ENCODE measurements around the gene ADAT3. TPM values are rescaled to one million over a fixed set of nuclear protein-coding genes. Genes with fewer than 3 reads are reported as not detected.
"Not testable (repeated sequence)": the region's sequence is repeated elsewhere in the genome, so short reads cannot be mapped to it uniquely, and the experiment has no call there.

The ADAT3 gene
- total RNA-seq, 2 experiments from 2014 or later = 7.6 to 9.3 TPM

DNA sequence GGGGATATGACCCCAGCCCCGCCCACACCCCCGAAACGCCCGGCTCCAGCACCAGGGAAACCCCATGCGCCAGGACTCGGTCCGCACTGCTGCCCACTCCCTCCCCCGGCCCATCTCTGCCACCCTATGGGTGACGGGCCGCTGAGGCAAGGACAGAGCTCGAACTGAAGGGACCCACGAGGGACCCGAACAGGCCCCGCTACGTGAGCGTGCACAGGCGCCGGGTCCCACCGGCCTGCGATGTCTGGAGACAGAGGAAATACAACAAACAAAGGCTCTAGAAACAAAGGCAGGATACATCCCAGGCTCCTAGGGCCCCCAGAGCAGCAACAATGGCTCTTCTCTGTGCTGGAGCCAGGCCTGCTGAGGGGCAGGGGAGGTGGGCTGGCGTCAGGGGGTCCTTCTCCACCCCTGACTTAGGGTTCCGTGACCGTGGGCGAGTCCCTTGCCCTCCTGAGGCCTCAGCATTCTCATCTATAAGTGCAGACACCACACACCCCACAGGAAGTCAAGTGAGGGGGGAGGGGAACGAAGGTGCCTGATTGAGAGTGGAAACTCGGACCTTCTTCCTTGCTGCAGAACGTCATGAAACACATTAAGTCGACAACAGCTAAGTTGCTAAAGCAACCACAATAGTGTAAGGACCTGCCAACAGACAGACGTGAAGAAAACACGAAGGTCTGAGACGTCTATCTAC lies 23.0 kb upstream of the ADAT3 start:
- Mint-ChIP-seq H3K27me3 (no peaks in the 10 kb centered on the region), H3K4me3 (peak overlapping the region; percentile 99), H3K27ac (peak overlapping the region; percentile 99), H3K9me3 (no peaks in the 10 kb centered on the region), H3K36me3 (peaks cover 21% of the 10 kb centered on the region), H3K4me1 (peaks cover 24% of the 10 kb centered on the region)
- peak; percentile 62 for ATAC-seq (ENCODE audit: low read depth)
- peak; percentile 72 for DNase-seq
- POLR2A ChIA-PET = interaction anchor here (0.5 to 6.9 kb wide), 9 partner anchors 7 to 27 kb away, joined by 3 to 103 read pairs (median 5); no protein-coding TSS in a partner anchor

DNA sequence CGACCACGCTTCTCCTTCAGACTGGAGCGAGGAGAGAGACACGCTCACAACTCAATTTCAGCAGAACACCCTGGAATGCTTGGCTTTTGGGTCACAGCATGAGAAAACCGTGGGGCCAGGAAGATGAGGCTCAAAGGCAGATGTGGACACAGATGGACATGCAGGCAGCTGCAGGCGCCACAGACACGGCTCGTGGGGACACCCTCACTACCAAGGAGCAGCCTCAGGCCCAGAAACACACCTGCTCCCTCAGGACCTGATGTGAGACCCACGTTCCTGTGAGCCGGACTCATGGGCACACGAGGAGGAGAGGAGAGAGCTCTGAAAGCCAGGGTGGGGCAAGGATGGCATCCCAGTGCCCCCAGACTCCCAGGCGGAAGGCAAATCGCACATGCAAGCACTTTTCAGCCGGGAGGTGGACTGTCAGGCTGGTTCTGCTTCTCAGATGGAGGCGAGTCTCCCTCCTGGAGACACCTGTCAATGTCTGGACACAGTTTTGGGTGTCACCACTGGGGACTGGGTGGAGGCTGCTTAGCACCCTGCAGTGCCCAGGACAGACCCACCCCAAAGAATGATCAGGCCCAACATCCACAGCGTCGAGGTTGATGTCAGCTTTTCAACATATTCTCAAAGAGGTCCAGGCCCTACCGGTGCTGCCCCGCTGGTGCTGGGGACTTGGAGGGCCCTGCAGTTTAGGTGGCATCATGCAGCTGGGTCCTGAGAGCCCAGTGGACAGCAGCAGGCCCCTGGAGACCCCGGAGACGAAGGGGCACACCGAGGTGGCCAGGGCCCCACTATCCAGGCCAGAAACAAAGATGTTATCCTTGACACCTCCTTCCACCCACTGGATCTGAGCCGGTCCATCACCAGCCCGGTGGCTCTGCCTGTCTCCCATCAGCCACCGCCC lies 22.2 kb upstream of the ADAT3 start:
- H3K9me3 Mint-ChIP-seq = no peaks in the 10 kb centered on the region
- ATAC-seq (ENCODE audit: low read depth) (no peak), DNase-seq (peak; percentile 45)
- peak overlapping the region; percentile 99 for H3K4me3 Mint-ChIP-seq
- peaks cover 21% of the 10 kb centered on the region for H3K36me3 Mint-ChIP-seq
- POLR2A ChIA-PET = interaction anchor here (0.5 to 6.9 kb wide), 11 partner anchors 7 to 161 kb away, joined by 3 to 103 read pairs (median 6); no protein-coding TSS in a partner anchor
- peak overlapping the region; percentile 99 for H3K27ac Mint-ChIP-seq
- no peaks in the 10 kb centered on the region for H3K27me3 Mint-ChIP-seq
- peaks cover 28% of the 10 kb centered on the region for H3K4me1 Mint-ChIP-seq

DNA sequence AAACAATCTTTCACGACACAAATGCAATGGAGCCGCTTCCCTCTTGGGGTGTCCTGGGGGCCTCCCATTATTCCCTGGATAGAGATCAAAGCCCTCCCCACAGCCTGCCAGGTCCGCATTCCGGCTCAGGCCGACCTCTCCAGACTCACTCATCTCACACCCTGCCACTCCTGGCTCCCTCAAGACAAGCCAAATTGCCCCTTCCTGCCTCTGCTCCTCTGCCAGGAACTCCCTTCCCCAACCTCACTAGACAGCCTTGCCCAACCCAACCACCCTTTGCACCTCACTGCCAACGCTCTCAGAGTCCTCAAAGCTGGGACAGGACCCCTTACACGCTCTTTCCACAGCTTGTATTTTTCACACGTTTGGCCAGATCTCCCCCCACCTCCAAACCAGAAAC lies 21.4 kb upstream of the ADAT3 start:
- DNase-seq (no peak), ATAC-seq (ENCODE audit: low read depth) (no peak)
- H3K9me3 Mint-ChIP-seq = no peaks in the 10 kb centered on the region
- peak overlapping the region; percentile 99 for H3K27ac Mint-ChIP-seq
- H3K36me3 Mint-ChIP-seq = peaks cover 18% of the 10 kb centered on the region
- H3K4me1 Mint-ChIP-seq = peaks cover 28% of the 10 kb centered on the region
- POLR2A ChIA-PET = interaction anchor here (0.5 to 6.9 kb wide), 7 partner anchors 8 to 199 kb away, joined by 3 to 103 read pairs (median 6); no protein-coding TSS in a partner anchor
- peak overlapping the region; percentile 99 for H3K4me3 Mint-ChIP-seq
- no peaks in the 10 kb centered on the region for H3K27me3 Mint-ChIP-seq

DNA sequence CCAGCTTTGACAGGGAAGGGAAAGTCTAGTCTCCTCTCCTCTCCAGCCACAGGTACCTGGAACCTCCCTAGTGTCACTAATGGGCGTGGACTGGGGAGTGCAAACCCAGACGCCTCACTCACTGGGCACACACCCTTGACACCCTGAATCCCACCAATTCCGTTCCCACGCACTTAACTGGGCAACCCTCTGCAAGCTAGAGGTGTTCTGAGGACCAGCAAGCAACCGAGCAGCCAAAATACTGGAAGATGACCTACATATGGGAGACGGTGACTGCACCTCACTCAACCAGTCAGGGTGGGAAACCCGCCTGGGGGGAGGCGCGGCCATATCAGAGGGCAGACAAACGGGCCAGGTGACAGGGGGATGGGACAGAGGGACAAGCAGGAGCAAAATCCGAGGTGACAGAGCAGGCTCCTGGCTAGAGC lies 20.9 kb upstream of the ADAT3 start:
- peaks cover 18% of the 10 kb centered on the region for H3K36me3 Mint-ChIP-seq
- ATAC-seq (ENCODE audit: low read depth) (peak; percentile 20), DNase-seq (peak; percentile 60)
- peaks cover 28% of the 10 kb centered on the region for H3K4me1 Mint-ChIP-seq
- peak overlapping the region; percentile 99 for H3K4me3 Mint-ChIP-seq
- H3K27me3 Mint-ChIP-seq = no peaks in the 10 kb centered on the region
- POLR2A ChIA-PET = interaction anchor here (0.8 to 6.9 kb wide), 7 partner anchors 9 to 198 kb away, joined by 3 to 103 read pairs (median 6); no protein-coding TSS in a partner anchor
- peak overlapping the region; percentile 99 for H3K27ac Mint-ChIP-seq
- no peaks in the 10 kb centered on the region for H3K9me3 Mint-ChIP-seq

DNA sequence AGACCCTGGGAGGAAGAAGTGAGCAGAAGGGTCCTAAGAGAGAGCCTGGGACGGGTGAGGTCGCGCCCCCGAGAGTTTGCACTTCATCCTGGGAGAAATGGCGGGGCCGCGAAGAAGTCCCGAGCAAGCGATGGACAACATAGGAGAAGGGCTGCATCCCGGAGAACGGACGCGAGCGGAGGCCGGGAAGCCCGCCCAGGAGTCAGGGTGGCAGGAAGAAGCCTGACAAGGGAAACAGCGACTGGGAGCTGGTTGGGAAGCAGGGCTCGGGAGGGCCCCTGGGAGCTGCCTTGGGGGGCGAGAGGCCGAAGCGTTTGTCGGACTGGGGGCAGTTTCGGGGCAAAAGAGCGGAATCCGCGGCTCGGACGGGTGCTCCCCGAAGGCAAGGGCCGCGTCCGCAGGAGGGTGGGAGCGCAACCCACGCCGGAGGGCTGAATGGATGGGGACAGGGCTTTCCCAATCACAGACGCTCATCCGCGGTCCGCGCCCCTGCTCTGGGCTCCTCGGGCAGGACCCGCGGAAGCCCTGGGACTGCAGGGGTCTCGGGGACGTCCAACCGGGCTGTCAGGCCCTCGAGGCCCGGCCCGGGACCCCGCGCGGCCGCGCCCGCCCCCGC lies 20.4 kb upstream of the ADAT3 start:
- no peak for ATAC-seq (ENCODE audit: low read depth)
- peaks cover 18% of the 10 kb centered on the region for H3K36me3 Mint-ChIP-seq

DNA sequence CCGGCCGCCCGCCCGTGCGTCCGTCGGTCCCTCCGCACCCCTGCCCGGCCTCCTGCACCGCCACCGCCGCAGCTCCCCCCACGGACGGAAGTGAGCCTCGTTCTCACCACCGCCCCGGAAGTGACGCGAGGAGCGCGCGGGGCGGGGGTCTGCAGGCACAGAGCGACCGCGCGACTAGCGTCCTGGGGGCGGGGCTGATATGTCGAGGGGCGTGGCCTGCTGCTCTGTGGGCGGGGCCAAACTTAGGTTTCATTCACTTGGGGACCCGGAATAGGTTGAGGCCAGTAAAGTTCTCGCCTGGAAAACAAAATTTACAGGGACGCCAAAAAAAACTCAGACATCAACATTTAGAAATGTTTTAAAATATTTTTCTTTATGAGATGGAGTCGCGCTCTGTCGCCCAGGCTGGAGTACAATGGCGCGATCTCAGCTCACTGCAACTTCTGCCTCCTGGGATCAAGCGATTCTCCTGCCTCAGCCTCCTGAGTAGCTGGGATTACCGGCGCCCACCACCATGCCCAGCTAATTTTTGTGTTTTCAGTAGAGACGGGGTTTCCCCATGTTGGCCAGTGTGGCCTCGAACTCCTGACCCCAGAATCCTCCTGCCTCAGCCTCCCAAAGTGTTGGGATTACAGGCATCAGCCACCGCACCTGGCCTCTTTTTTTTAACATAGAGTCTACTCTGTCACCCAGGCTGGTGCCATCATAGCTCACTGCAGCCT lies 19.6 kb upstream of the ADAT3 start, which contains the start of gene ABHD17A:
ABHD17A (minus strand) TSS at position 99 of the 722 bp plus-strand sequence. CDS start 3,930 bp downstream, outside the sequence.
- H3K9me3 Mint-ChIP-seq, H3K27me3 Mint-ChIP-seq: not testable (repeated sequence)
- DNase-seq = peak; percentile 96
- H3K27ac Mint-ChIP-seq = peak within 1 kb of the TSS; percentile 99
- peak within 1 kb of the TSS; percentile 99 for H3K4me3 Mint-ChIP-seq
- H3K4me1 Mint-ChIP-seq = peaks cover 33% of the 10 kb centered on the region
- POLR2A ChIA-PET = interaction anchor here (0.5 to 6.9 kb wide), 10 partner anchors 10 to 374 kb away, joined by 3 to 103 read pairs (median 4); partner anchors contain the start of gene CSNK1G2
- peak; percentile 56 for ATAC-seq (ENCODE audit: low read depth)
- H3K36me3 Mint-ChIP-seq = peaks cover 18% of the 10 kb centered on the region

More for the DNA sequence above, 20.4 kb upstream of the ADAT3 start:
- peaks cover 28% of the 10 kb centered on the region for H3K4me1 Mint-ChIP-seq
- H3K27me3 Mint-ChIP-seq = no peaks in the 10 kb centered on the region
- POLR2A ChIA-PET = interaction anchor here (0.5 to 6.9 kb wide), 10 partner anchors 9 to 198 kb away, joined by 3 to 103 read pairs (median 4); partner anchors contain the start of gene CSNK1G2
- DNase-seq = peak; percentile 60
- no peaks in the 10 kb centered on the region for H3K9me3 Mint-ChIP-seq
- H3K4me3 Mint-ChIP-seq = peak overlapping the region; percentile 99
- H3K27ac Mint-ChIP-seq = peak overlapping the region; percentile 99

DNA sequence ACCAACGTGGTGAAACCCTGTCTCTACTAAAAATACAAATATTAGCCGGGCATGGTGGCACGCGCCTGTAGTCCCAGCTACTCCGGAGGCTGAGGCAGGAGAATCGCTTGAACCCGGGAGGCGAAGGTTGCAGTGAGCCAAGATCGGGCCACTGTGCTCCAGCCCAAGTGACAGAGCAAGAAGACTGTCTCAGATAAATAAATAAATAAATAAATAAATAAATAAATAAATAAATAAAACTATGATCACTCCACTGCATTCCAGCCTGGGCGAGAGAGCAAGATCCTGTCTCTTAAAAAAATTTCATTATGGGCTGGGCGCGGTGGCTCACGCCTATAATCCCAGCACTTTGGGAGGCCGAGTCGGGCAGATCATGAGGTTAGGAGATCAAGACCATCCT lies 18.8 kb upstream of the ADAT3 start:
- not testable (repeated sequence) for ATAC-seq (ENCODE audit: low read depth); H3K27ac Mint-ChIP-seq; H3K9me3 Mint-ChIP-seq; H3K27me3 Mint-ChIP-seq; H3K4me3 Mint-ChIP-seq; DNase-seq
- POLR2A ChIA-PET = interaction anchor here (0.6 to 6.9 kb wide), 4 partner anchors 10 to 373 kb away, joined by 3 to 103 read pairs (median 26); no protein-coding TSS in a partner anchor
- H3K36me3 Mint-ChIP-seq = peaks cover 18% of the 10 kb centered on the region
- H3K4me1 Mint-ChIP-seq = peaks cover 33% of the 10 kb centered on the region

DNA sequence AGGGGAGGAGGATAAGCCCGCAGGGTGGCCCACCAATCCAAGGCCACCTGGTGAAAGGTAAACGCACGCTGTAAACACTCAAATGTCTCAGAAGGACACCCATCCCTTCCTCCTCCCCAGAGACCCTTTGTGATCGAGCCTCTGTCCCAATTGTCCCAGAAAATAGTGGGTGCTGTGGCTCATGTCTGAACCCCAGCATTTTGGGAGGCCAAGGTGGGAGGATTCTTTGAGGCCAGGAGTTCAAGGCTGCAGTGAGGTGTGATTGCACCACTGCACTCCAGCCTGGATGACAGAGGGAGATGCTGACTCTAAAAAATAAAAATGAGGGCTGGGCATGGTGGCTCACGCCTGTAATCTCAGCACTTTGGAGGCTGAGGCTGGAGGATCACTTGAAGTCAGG lies 16.8 kb upstream of the ADAT3 start:
- Mint-ChIP-seq H3K4me1 (peaks cover 19% of the 10 kb centered on the region), H3K4me3 (no peak overlapping the region), H3K27ac (no peak overlapping the region), H3K27me3 (no peaks in the 10 kb centered on the region), H3K9me3 (no peaks in the 10 kb centered on the region), H3K36me3 (peaks cover 10% of the 10 kb centered on the region)
- POLR2A ChIA-PET = no interaction called here
- ATAC-seq (ENCODE audit: low read depth) (no peak), DNase-seq (no peak)

DNA sequence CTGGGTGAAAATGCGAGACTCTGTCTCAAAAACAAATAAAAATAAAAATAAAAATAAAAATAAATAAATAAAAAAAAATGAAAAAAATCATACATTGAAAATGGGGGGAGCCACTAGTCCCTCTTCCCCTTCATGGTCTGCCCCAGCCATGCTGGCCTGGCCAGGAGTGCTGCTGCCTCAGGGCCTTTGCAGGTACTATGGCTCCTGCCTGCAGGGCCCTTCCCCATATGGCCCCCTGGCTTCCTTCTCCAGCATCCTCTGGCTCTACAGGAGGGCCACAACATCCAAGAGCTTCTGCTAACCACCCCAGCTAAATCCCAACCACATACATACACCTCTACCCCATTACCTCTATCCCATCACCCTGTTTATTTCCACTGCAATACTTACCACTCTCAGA lies 15.3 kb upstream of the ADAT3 start:
- H3K4me1 Mint-ChIP-seq = peaks cover 17% of the 10 kb centered on the region
- DNase-seq = no peak
- no peaks in the 10 kb centered on the region for H3K9me3 Mint-ChIP-seq
- POLR2A ChIA-PET = no interaction called here
- H3K27me3 Mint-ChIP-seq = no peaks in the 10 kb centered on the region
- ATAC-seq (ENCODE audit: low read depth) = no peak
- no peak overlapping the region for H3K4me3 Mint-ChIP-seq
- peak overlapping the region; percentile 6 for H3K27ac Mint-ChIP-seq
- H3K36me3 Mint-ChIP-seq = no peaks in the 10 kb centered on the region

DNA sequence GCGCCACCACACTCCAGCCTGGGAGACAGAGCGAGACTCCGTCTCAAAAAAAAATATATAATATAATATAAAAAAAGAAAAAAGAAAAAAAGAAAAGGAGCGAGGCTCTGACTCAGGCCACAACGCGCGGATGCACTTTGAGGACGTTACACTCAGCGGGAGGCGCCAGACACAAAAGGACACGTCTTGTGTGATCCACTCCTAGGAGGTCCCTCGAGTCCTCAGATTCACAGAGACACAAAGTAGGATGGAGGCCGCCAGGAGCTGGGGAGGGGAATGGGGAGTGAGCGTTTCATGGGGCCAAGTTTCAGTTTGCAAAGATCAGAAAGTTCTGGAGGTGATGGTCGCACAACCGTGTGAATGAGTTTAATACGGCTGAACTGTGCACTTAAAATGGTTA lies 11.4 kb upstream of the ADAT3 start:
- Mint-ChIP-seq H3K4me1 (peaks cover 25% of the 10 kb centered on the region), H3K27ac (no peak overlapping the region), H3K36me3 (no peaks in the 10 kb centered on the region), H3K27me3 (no peaks in the 10 kb centered on the region), H3K4me3 (no peak overlapping the region), H3K9me3 (no peaks in the 10 kb centered on the region)
- DNase-seq (no peak), ATAC-seq (ENCODE audit: low read depth) (no peak)
- POLR2A ChIA-PET = interaction anchor here (0.6 to 7.1 kb wide), 3 partner anchors 11 to 1879 kb away, joined by 3 to 103 read pairs (median 67); partner anchors contain the start of gene ABHD17A

DNA sequence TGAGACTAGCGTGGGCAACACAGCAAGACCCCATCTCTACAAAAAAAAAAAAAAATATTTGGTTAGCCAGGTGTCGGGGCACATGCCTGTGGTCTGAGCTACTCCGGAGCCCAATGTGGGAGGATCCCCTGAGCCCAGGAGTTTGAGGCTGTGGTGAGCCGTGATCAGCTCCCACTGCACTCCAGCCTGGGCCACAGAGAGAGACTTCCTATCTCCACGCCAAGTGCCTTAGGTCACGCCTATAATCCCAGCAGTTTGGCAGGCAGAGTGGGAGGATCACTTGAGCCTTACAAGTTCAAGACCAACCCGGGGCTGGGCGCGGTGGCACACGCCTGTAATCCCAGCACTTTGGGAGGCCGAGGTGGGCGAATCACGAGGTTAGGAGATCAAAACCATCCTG lies 8.7 kb upstream of the ADAT3 start:
- POLR2A ChIA-PET = interaction anchor here (0.6 to 7.1 kb wide), 13 partner anchors 9 to 341 kb away, joined by 3 to 103 read pairs (median 7); partner anchors contain the start of genes ABHD17A, ADAT3 and SCAMP4
- ATAC-seq (ENCODE audit: low read depth) (no peak), DNase-seq (no peak)
- H3K27me3 Mint-ChIP-seq = no peaks in the 10 kb centered on the region
- H3K4me1 Mint-ChIP-seq = peaks cover 20% of the 10 kb centered on the region
- H3K9me3 Mint-ChIP-seq = no peaks in the 10 kb centered on the region
- no peaks in the 10 kb centered on the region for H3K36me3 Mint-ChIP-seq
- H3K4me3 Mint-ChIP-seq = peak overlapping the region; percentile 85
- peak overlapping the region; percentile 99 for H3K27ac Mint-ChIP-seq

DNA sequence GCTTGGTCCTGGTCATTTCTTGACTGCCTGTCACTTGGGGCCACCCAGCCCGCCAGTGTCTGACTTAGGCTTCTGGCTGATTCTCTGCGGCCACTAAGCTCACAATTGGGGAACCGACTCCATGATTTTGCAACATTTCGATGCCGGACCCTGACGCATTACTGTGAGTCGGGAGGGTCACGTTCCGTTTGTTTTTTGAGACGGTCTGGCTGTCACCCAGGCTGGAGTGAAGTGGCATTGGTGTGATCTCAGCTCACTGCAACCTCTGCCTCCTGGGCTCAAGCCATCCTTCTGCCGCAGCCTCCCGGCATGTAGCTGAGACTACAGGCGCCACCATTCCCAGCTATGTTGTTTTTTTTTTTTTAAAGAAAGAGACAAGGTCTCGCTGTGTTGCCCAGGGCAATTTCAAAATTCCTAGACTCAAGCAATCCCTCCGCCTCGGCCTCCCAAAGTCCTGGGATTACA lies 3.2 kb upstream of the ADAT3 start:
- H3K4me1 Mint-ChIP-seq = peaks cover 31% of the 10 kb centered on the region
- no peak overlapping the region for H3K27ac Mint-ChIP-seq
- DNase-seq (no peak), ATAC-seq (ENCODE audit: low read depth) (no peak)
- H3K9me3 Mint-ChIP-seq = no peaks in the 10 kb centered on the region
- H3K4me3 Mint-ChIP-seq = no peak overlapping the region
- H3K36me3 Mint-ChIP-seq = no peaks in the 10 kb centered on the region
- POLR2A ChIA-PET = interaction anchor here (1.6 kb wide), 1 partner anchor 19 kb away, joined by 3 read pairs; no protein-coding TSS in a partner anchor
- no peaks in the 10 kb centered on the region for H3K27me3 Mint-ChIP-seq

Data from activated naive CD8-positive, alpha-beta T cell treated with anti-CD3 and anti-CD28 coated beads, Interleukin-2, amount 10 ng/mL, durations not matched to agents 7 days and 5 days (primary cell).